GM23338 (cell line): Measurements from ENCODE around the gene USP35. TPM values are rescaled to one million over a fixed set of nuclear protein-coding genes. Genes with fewer than 3 reads are reported as not detected.

Experiments
- ATAC-seq: fragments of 200-7000 bp; cut with Tn5 transposase; 3 replicates; pipeline ENCODE4 v1.9.1; 2020
- DNase-seq: peaks from one replicate; pipeline ENCODE4 v3.0.0-alpha.2; 2015; ENCODE audit warnings: low spot score
- H2AFZ ChIP-seq: fragments of 200-600 bp; sonication (generic); 2 replicates; pipeline ENCODE4 v1.8.0; 2016; ENCODE audit warnings: antibody characterized with exemption, mild to moderate bottlenecking, moderate library complexity
- H3F3A ChIP-seq: fragments of 200-600 bp; sonication (generic); replicated peaks from 2 replicates; pipeline ENCODE4 v1.8.0; 2017; ENCODE audit warnings: antibody characterized with exemption, mixed run types, low read depth
- H3K27ac ChIP-seq: fragments of 200-600 bp; sonication (generic); 2 replicates; pipeline ENCODE4 v1.6.1; 2016; ENCODE audit warnings: low read depth
- H3K27me3 ChIP-seq: fragments of 200-600 bp; sonication (generic); 2 replicates; pipeline ENCODE4 v1.8.0; 2016; ENCODE audit warnings: mild to moderate bottlenecking, mixed run types, moderate library complexity; ENCODE audit not compliant: insufficient read depth
- H3K36me3 ChIP-seq: fragments of 200-600 bp; sonication (generic); 2 replicates; pipeline ENCODE4 v1.8.0; 2016; ENCODE audit warnings: mild to moderate bottlenecking; ENCODE audit not compliant: insufficient read depth
- H3K4me1 ChIP-seq: fragments of 200-600 bp; sonication (generic); 2 replicates; pipeline ENCODE4 v1.8.0; 2016; ENCODE audit warnings: mild to moderate bottlenecking, moderate library complexity; ENCODE audit not compliant: insufficient read depth
- H3K4me2 ChIP-seq: fragments of 200-600 bp; sonication (generic); 2 replicates; pipeline ENCODE4 v1.7.1; 2017; ENCODE audit warnings: mixed run types
- H3K4me3 ChIP-seq: fragments of 200-600 bp; sonication (generic); 2 replicates; pipeline ENCODE4 v1.6.1; 2016; ENCODE audit warnings: mixed run types
- H3K79me2 ChIP-seq: fragments of 200-600 bp; sonication (generic); replicated peaks from 2 replicates; pipeline ENCODE4 v1.8.0; 2017; ENCODE audit warnings: mild to moderate bottlenecking; ENCODE audit not compliant: insufficient read depth
- H3K9me2 ChIP-seq: fragments of 200-600 bp; sonication (generic); 2 replicates; pipeline ENCODE4 v1.8.0; 2017; ENCODE audit not compliant: insufficient read depth
- H4K20me1 ChIP-seq: fragments of 200-600 bp; sonication (generic); replicated peaks from 2 replicates; pipeline ENCODE4 v1.8.0; 2017; ENCODE audit warnings: mild to moderate bottlenecking; ENCODE audit not compliant: insufficient read depth
- H3K27ac Mint-ChIP-seq: 2 replicates; pipeline ENCODE4 v1.8.0; 2020; ENCODE audit warnings: inconsistent platforms, mild to moderate bottlenecking, moderate library complexity, mixed read lengths
- H3K27me3 Mint-ChIP-seq: 3 replicates; pipeline ENCODE4 v1.8.0; 2022; ENCODE audit warnings: low read depth, mild to moderate bottlenecking, moderate library complexity, mixed read lengths, inconsistent platforms; ENCODE audit not compliant: insufficient read depth, poor library complexity
- H3K36me3 Mint-ChIP-seq: 3 replicates; pipeline ENCODE4 v1.8.0; 2021; ENCODE audit warnings: low read depth, mild to moderate bottlenecking, inconsistent platforms, moderate library complexity, mixed read lengths
- H3K4me1 Mint-ChIP-seq: 3 replicates; pipeline ENCODE4 v1.8.0; 2020; ENCODE audit warnings: mild to moderate bottlenecking, inconsistent platforms, mixed read lengths
- H3K4me3 Mint-ChIP-seq: 3 replicates; pipeline ENCODE4 v1.8.0; 2021; ENCODE audit warnings: moderate library complexity, mild to moderate bottlenecking, inconsistent platforms, mixed read lengths
- H3K9me3 Mint-ChIP-seq: 3 replicates; pipeline ENCODE4 v1.8.0; 2020; ENCODE audit warnings: moderate library complexity, mild to moderate bottlenecking, inconsistent platforms, mixed read lengths
- CTCF ChIP-seq, 2 experiments: fragments of 200-600 bp in 1 of 2; sonication (generic) in 1 of 2; conservative IDR thresholded peaks; 2 replicates each; pipeline versions ENCODE4 v1.5.1 to v1.6.1; 2016 to 2017; ENCODE audit warnings: antibody characterized with exemption in 2 of 2, low read depth in 2 of 2, mild to moderate bottlenecking in 2 of 2, moderate library complexity in 1 of 2
- ETS1 ChIP-seq: IDR thresholded peaks from 2 replicates; pipeline ENCODE4 v1.6.1; 2016; ENCODE audit warnings: antibody characterized with exemption
- EZH2phosphoT487 ChIP-seq: fragments of 200-600 bp; sonication (generic); IDR thresholded peaks from one replicate; pipeline ENCODE4 v1.8.1; 2018; ENCODE audit warnings: antibody characterized with exemption; ENCODE audit not compliant: unreplicated experiment
- JUNB ChIP-seq: IDR thresholded peaks from one replicate; pipeline ENCODE4 v1.6.1; 2016; ENCODE audit warnings: antibody characterized with exemption; ENCODE audit not compliant: unreplicated experiment
- NANOG ChIP-seq: IDR thresholded peaks from 2 replicates; pipeline ENCODE4 v1.6.1; 2016; ENCODE audit warnings: antibody characterized with exemption, borderline replicate concordance
- POLR2AphosphoS5 ChIP-seq: IDR thresholded peaks from 2 replicates; pipeline ENCODE4 v1.6.1; 2016; ENCODE audit warnings: antibody characterized with exemption, low read depth
- REST ChIP-seq: IDR thresholded peaks from one replicate; pipeline ENCODE4 v1.6.1; 2018; ENCODE audit warnings: antibody characterized with exemption; ENCODE audit not compliant: unreplicated experiment
- ZNF331 ChIP-seq: fragments of 250-450 bp; sonication (Bioruptor Pico); IDR thresholded peaks from 2 replicates; pipeline ENCODE4 v1.5.0; 2020; ENCODE audit warnings: low read depth, mild to moderate bottlenecking, moderate library complexity
- polyA plus RNA-seq: library from polyadenylated mRNA; unstranded; fragments of >200 nt; fragmentation: Nextera tagmentation; extraction: Ambion mirVana; gene quantifications from 2 replicates; pipeline ENCODE4 v1.2.1, GENCODE V29; 2016
- total RNA-seq: library from RNA; depleted of rRNA; stranded (reverse); fragments of >200 nt; shearing (Covaris generic); gene quantifications from 2 replicates; pipeline ENCODE4 v1.2.3, GENCODE V29; 2014

Gene USP35
- total and polyA plus RNA-seq, 2 experiments from 2014 or later, result 2.5 to 10.7 TPM

GRCh38 chr11:78207532-78208256 is 19.0 kb downstream of the USP35 start (continued):
- no peak for TF ChIP-seq REST

- Histone ChIP-seq H2AFZ (no peak overlapping the region), H3K27me3 (no peaks in the 10 kb centered on the region), H3K9me2 (no peaks in the 10 kb centered on the region), H3K4me1 (no peaks in the 10 kb centered on the region), H3K36me3 (no peaks in the 10 kb centered on the region), H3K27ac (no peak overlapping the region), H3K4me2 (no peak overlapping the region), H3K4me3 (no peak overlapping the region), H4K20me1 (peaks cover 4% of the 10 kb centered on the region; the same call in 1 of the 2 replicates), H3F3A (no peaks in the 10 kb centered on the region), H3K79me2 (no peaks in the 10 kb centered on the region)
- peak overlapping the region; percentile 64; the same call in 1 of the 2 replicates for H3K27ac Mint-ChIP-seq
- no peak for ATAC-seq
- H3K27me3 Mint-ChIP-seq, result peaks cover 3% of the 10 kb centered on the region
- no peaks in the 10 kb centered on the region for H3K9me3 Mint-ChIP-seq
- H3K4me3 Mint-ChIP-seq, result no peak overlapping the region
- H3K4me1 Mint-ChIP-seq, result no peaks in the 10 kb centered on the region
- H3K36me3 Mint-ChIP-seq, result peaks cover 5% of the 10 kb centered on the region; the same call in 2 of the 3 replicates
- no peak for DNase-seq
- TF ChIP-seq ETS1 (no peak), ZNF331 (CRISPR knock-in tag) (no peak), NANOG (no peak), CTCF (conservative IDR thresholded peaks at IDR 0.05; ENCODE audit: low read depth in 2 of 2) (no peak), EZH2phosphoT487 (no peak), JUNB (no peak), REST (no peak), POLR2AphosphoS5 (no peak)
Measured at GRCh38 chr11:78208257-78209165, 19.8 kb downstream of the USP35 start.
